HEK293T (cell line): ENCODE measurements around the gene MED22.

Experiments
- FOXM1 ChIP-seq: fragments of 450-650 bp; IDR thresholded peaks from 2 replicates; pipeline ENCODE4 v1.6.1; 2017; ENCODE audit warnings: mild to moderate bottlenecking, borderline replicate concordance
- PKNOX1 ChIP-seq: fragments of 450-650 bp; IDR thresholded peaks from 2 replicates; pipeline ENCODE4 v1.6.1; 2016

DNA sequence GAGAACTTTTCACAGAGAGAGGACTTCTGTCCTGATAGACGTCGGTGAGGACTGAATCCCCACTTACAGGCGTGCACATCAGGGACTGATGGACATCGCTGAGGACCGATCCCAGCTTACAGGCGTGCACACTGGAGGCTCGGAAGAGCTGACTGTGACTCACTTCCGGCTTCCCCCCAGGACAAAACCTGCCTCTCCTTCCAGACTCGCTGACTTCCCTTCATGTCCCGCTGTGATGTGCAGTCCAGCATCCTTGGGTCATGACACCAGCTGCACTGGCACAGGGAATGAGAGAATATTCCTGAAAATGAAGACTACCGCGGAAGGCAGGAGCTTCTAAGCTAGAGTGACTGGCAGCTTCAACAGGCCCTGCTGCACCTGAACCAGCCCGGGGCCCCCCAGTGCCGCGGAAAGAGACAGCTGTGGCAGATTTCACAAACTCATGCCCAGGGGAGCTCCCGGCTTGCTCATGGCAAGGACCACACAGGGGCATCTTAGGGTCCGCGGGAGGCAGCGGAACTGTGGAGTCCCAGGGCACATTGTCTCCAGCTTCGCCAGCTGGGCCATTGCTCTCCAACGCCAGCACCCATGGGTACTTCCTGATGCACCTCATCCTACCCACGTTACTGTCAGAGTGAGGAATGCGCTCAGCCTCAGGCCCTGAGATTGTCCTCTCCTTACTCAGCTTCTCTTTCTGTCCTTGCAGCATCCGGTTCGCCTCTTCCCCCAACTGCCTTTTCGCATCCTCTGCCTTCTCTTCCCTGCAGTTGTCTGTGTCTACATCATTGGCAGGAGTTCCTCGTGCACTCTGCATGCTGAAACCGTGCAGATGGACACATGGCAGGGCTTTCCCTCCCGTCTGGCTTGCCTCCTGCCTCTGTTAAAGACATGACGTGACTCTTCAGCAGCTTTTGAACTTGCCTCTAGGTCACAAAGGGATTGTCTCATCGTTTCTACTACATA lies 41.4 kb downstream of the MED22 start:
- no peak for TF ChIP-seq FOXM1
- TF ChIP-seq PKNOX1, result no peak
